ENCODE data around the gene COMMD1. TPM values are rescaled to one million over a fixed set of nuclear protein-coding genes. Genes with fewer than 3 reads are reported as not detected.

The COMMD1 gene
- total and polyA plus RNA-seq, 9 donors = 25.4 to 48.8 (median 33.3) TPM

- Histone ChIP-seq H3K4me1 (ENCODE audit: insufficient read depth) (peaks cover 8% of the 10 kb centered on the region), H3K36me3 (no peaks in the 10 kb centered on the region), H3K9me3 (no peaks in the 10 kb centered on the region), H3K4me3 (peak overlapping the region; percentile 80), H3K27ac (peak overlapping the region; percentile 92 to 99), H3K27me3 (no peaks in the 10 kb centered on the region)
- TF ChIP-seq POLR2A (IDR thresholded peaks at IDR 0.05) (no peak), CTCF (IDR thresholded peaks at IDR 0.05) (no peak), EP300 (IDR thresholded peaks at IDR 0.05) (no peak)
- no peak for DNase-seq
- 0 to 1% (median 0%) methylated on average over 18 of the region's 18 CpGs for WGBS, 3 donors
- intact Hi-C loops (cut with DNase I) = loop anchor here in 1 of 4 donors (10.0 kb wide), 1 partner anchor 353 kb away; the partner anchor contains the start of gene XPO1
These were observed 17.7 kb upstream of the COMMD1 start for GRCh38 chr2:61887717-61888266.

GRCh38 chr2:61888267-61889055 is 17.0 kb upstream of the COMMD1 start, which contains the start of gene CCT4:
Gene CCT4, minus strand, starts transcription at chr2:61888656. Its CDS starts 149 bp downstream, at chr2:61888507.
- 1% methylated on average over 72 to 74 of the region's 74 CpGs for WGBS, 3 donors
- peak; percentile 86 to 95 (median 91) for DNase-seq
- intact Hi-C loops (cut with DNase I) = loop anchor here in 1 of 4 donors (10.0 kb wide), 1 partner anchor 354 kb away; the partner anchor contains the start of gene XPO1

GRCh38 chr2:61898810-61899209 is 6.7 kb upstream of the COMMD1 start:
- no peak for DNase-seq

More at GRCh38 chr2:61888267-61889055, 17.0 kb upstream of the COMMD1 start, which contains the start of gene CCT4:
- Histone ChIP-seq H3K9me3 (no peaks in the 10 kb centered on the region), H3K27ac (peak within 1 kb of the TSS; percentile 92 to 99), H3K4me1 (ENCODE audit: insufficient read depth) (peaks cover 8% of the 10 kb centered on the region), H3K36me3 (no peaks in the 10 kb centered on the region), H3K4me3 (peak within 1 kb of the TSS; percentile 80), H3K27me3 (no peaks in the 10 kb centered on the region)
- TF ChIP-seq EP300 (IDR thresholded peaks at IDR 0.05) = no peak
- peak in 1 of 3 donors; percentile 38 for TF ChIP-seq CTCF (IDR thresholded peaks at IDR 0.05)
- TF ChIP-seq POLR2A (IDR thresholded peaks at IDR 0.05) = peak; percentile 91

More at GRCh38 chr2:61898810-61899209, 6.7 kb upstream of the COMMD1 start:
- intact Hi-C loops (cut with DNase I) = no loop called here
- no peak for TF ChIP-seq EP300 (IDR thresholded peaks at IDR 0.05)
- no peak for TF ChIP-seq POLR2A (IDR thresholded peaks at IDR 0.05)
- TF ChIP-seq CTCF (IDR thresholded peaks at IDR 0.05) = no peak
- WGBS, 3 donors = 17 to 22% (median 17%) methylated on average over 2 of the region's 2 CpGs
- no peaks in the 10 kb centered on the region for H3K27me3 ChIP-seq
- no peaks in the 10 kb centered on the region for H3K36me3 ChIP-seq
- H3K4me3 ChIP-seq = no peak overlapping the region
- H3K4me1 ChIP-seq (ENCODE audit: insufficient read depth) = no peaks in the 10 kb centered on the region
- no peak overlapping the region for H3K27ac ChIP-seq
- no peaks in the 10 kb centered on the region for H3K9me3 ChIP-seq

Measured in ovary (tissue), 9 donors.